ENCODE results near the gene ARHGEF16.

ARHGEF16 gene

GRCh38 chr1:3419415-3420204, 34.9 kb upstream of the ARHGEF16 start:
- Histone ChIP-seq H3K36me3 (ENCODE audit: control insufficient read depth in 2 of 2, insufficient read depth in 1 of 2, low read length in 2 of 2) (peaks cover 0 to 25% of the 10 kb centered on the region in 2 experiments; a peak in 1 of 3 replicates), H3K4me1 (ENCODE audit: control insufficient read depth, insufficient read depth, low read length) (peaks cover 20% of the 10 kb centered on the region), H3K4me3 (ENCODE audit: low read depth, low read length) (no peak overlapping the region), H3K9me3 (ENCODE audit: control insufficient read depth, insufficient read depth, low read depth, low read length) (no peaks in the 10 kb centered on the region), H3K27ac (ENCODE audit: extremely low read depth, low read depth, low read length) (peak overlapping the region; percentile 96)
- ChIA-PET CTCF (interaction anchor here (0.5 to 0.8 kb wide), 5 partner anchors 16 to 561 kb away, joined by 3 to 5 read pairs (median 4); no protein-coding TSS in a partner anchor), POLR2A (interaction anchor here (0.6 to 1.6 kb wide), 3 partner anchors 17 to 284 kb away, joined by 3 to 4 read pairs (median 4); no protein-coding TSS in a partner anchor)
- TF ChIP-seq, protein P1, sequence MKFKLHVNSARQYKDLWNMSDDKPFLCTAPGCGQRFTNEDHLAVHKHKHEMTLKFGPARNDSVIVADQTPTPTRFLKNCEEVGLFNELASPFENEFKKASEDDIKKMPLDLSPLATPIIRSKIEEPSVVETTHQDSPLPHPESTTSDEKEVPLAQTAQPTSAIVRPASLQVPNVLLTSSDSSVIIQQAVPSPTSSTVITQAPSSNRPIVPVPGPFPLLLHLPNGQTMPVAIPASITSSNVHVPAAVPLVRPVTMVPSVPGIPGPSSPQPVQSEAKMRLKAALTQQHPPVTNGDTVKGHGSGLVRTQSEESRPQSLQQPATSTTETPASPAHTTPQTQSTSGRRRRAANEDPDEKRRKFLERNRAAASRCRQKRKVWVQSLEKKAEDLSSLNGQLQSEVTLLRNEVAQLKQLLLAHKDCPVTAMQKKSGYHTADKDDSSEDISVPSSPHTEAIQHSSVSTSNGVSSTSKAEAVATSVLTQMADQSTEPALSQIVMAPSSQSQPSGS (tag by site-specific recombination; IDR thresholded peaks at IDR 0.05; ENCODE audit: low read depth), result peak; percentile 27; the same call in 1 of the 2 replicates
- TF ChIP-seq ZNF529 (tag by site-specific recombination; IDR thresholded peaks at IDR 0.05; ENCODE audit: insufficient replicate concordance) (no peak), TCF7L2 (IDR thresholded peaks at IDR 0.05; ENCODE audit: borderline replicate concordance, low read depth, low read length) (peak; percentile 74; the same call in 1 of the 2 replicates), ZNF600 (tag by site-specific recombination; IDR thresholded peaks at IDR 0.05) (no peak), ZNF843 (tag by site-specific recombination; IDR thresholded peaks at IDR 0.05) (peak; percentile 96), GLI4 (tag by site-specific recombination; IDR thresholded peaks at IDR 0.05) (no peak), PRDM6 (tag by site-specific recombination; IDR thresholded peaks at IDR 0.05) (peak; percentile 96), ZSCAN4 (tag by site-specific recombination; IDR thresholded peaks at IDR 0.05) (peak; percentile 34; the same call in 1 of the 2 replicates), GLIS1 (tag by site-specific recombination; IDR thresholded peaks at IDR 0.05) (no peak), ZNF10 (tag by site-specific recombination; IDR thresholded peaks at IDR 0.05) (no peak), HIC1 (tag by site-specific recombination; IDR thresholded peaks at IDR 0.05) (no peak), PRDM4 (tag by site-specific recombination; IDR thresholded peaks at IDR 0.05) (peak; percentile 89), EGR2 (tag by site-specific recombination; IDR thresholded peaks at IDR 0.05; ENCODE audit: low read depth) (no peak), ZBTB48 (tag by site-specific recombination; IDR thresholded peaks at IDR 0.05) (peak; percentile 56), ZNF514 (tag by site-specific recombination; IDR thresholded peaks at IDR 0.05) (no peak), KLF1 (tag by site-specific recombination; IDR thresholded peaks at IDR 0.05) (peak; percentile 68), TSHZ1 (tag by site-specific recombination; IDR thresholded peaks at IDR 0.05; ENCODE audit: borderline replicate concordance) (0 out of 2 replicates have a peak, but pooled peaks have one; percentile 23), ZNF2 (tag by site-specific recombination; IDR thresholded peaks at IDR 0.05) (peak; percentile 45; the same call in 1 of the 2 replicates), ZBTB6 (tag by site-specific recombination; IDR thresholded peaks at IDR 0.05) (0 out of 2 replicates have a peak, but pooled peaks have one; percentile 30), GFI1B (tag by site-specific recombination; IDR thresholded peaks at IDR 0.05) (peak; percentile 99)
- TF ChIP-seq, protein P2, sequence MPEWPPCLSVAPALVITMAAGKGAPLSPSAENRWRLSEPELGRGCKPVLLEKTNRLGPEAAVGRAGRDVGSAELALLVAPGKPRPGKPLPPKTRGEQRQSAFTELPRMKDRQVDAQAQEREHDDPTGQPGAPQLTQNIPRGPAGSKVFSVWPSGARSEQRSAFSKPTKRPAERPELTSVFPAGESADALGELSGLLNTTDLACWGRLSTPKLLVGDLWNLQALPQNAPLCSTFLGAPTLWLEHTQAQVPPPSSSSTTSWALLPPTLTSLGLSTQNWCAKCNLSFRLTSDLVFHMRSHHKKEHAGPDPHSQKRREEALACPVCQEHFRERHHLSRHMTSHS (tag by site-specific recombination; IDR thresholded peaks at IDR 0.05), result 0 out of 2 replicates have a peak, but pooled peaks have one; percentile 45
